GM20431 (cell line): ENCODE data around the gene SSH2.

Experiments used
- in situ Hi-C: fragments of 300-500 bp; cut with MseI, MboI; formaldehyde crosslinking; loops from one replicate; pipeline ENCODE4 v1.15.0; 2020; ENCODE audit warnings: low sequenced_read_pairs; ENCODE audit not compliant: unreplicated experiment

The SSH2 gene

GRCh38 chr17:29607557-29608195 lies 322.4 kb downstream of the SSH2 start:
- in situ Hi-C loops, result no loop called here

- in situ Hi-C loops, result no loop called here
These were observed 326.8 kb downstream of the SSH2 start for GRCh38 chr17:29603109-29603674.

- in situ Hi-C loops, result no loop called here
These were observed 332.5 kb downstream of the SSH2 start for GRCh38 chr17:29597361-29598172.

GRCh38 chr17:29596811-29597210 lies 333.2 kb downstream of the SSH2 start:
- in situ Hi-C loops, result no loop called here

GRCh38 chr17:29595943-29596774 lies 333.9 kb downstream of the SSH2 start:
- in situ Hi-C loops, result no loop called here

GRCh38 chr17:29595107-29595942 lies 334.7 kb downstream of the SSH2 start:
- in situ Hi-C loops, result no loop called here

- in situ Hi-C loops, result no loop called here
These were observed 335.4 kb downstream of the SSH2 start for GRCh38 chr17:29594519-29595090.

GRCh38 chr17:29593591-29594518 lies 336.2 kb downstream of the SSH2 start:
- in situ Hi-C loops, result no loop called here

- in situ Hi-C loops, result no loop called here
These were observed 337.0 kb downstream of the SSH2 start, which contains the start of gene ANKRD13B for GRCh38 chr17:29592850-29593551. TSS of gene ANKRD13B (plus strand) at chr17:29593132. CDS start at chr17:29593622, 490 bp downstream.

GRCh38 chr17:29591737-29592608 lies 338.1 kb downstream of the SSH2 start:
- in situ Hi-C loops, result no loop called here

GRCh38 chr17:29591146-29591736 lies 338.8 kb downstream of the SSH2 start:
- in situ Hi-C loops, result no loop called here

- in situ Hi-C loops, result no loop called here
These were observed 339.4 kb downstream of the SSH2 start for GRCh38 chr17:29590411-29591145.

- in situ Hi-C loops, result no loop called here
These were observed 340.3 kb downstream of the SSH2 start, which contains the start of gene GIT1 for GRCh38 chr17:29589524-29590410. TSS of gene GIT1 (minus strand) at chr17:29589648. CDS start at chr17:29589378, 270 bp downstream.
